SK-N-MC (cell line): ENCODE measurements around the gene ARPP21.

Source experiments
- EZH2 ChIP-seq: fragments of 200-600 bp; sonication (generic); IDR thresholded peaks from one replicate; pipeline ENCODE4 v1.6.1; 2017; ENCODE audit warnings: antibody characterized with exemption
- FOXP2 ChIP-seq: optimal IDR thresholded peaks from 2 replicates; pipeline ENCODE3; 2011; ENCODE audit warnings: mild to moderate bottlenecking, moderate library complexity; ENCODE audit not compliant: insufficient read depth; ENCODE audit errors: extremely low read length, control extremely low read depth
- POLR2AphosphoS5 ChIP-seq: IDR thresholded peaks from 2 replicates; pipeline ENCODE4 v1.6.1; 2012; ENCODE audit warnings: mild to moderate bottlenecking, low read depth, low read length, borderline replicate concordance

DNA sequence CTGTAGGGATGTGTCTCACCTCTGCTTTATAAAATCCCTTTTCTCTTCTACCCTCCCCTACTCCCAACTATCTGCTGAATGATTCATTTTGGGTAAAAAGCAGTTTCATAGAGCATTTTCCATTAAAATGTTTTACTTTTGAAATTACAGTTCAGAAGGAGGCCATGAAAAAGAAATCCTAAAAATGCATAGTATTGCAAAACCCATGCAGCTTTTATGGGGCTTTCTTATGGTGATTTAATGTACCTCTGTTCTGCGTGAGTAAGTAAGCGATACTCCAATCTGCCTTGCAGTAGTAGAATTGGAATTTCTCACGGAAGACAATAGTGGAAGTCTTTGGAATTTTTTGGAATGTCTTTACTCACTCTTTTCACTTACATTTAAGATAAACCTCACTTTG lies 111.9 kb downstream of the ARPP21 start:
- TF ChIP-seq EZH2 (no peak), POLR2AphosphoS5 (no peak), FOXP2 (no peak)
